H9 (cell line): ENCODE measurements around the gene SF3B1. TPM values are rescaled to one million over a fixed set of nuclear protein-coding genes. Genes with fewer than 3 reads are reported as not detected.
"Not testable (repeated sequence)": the region's sequence is repeated elsewhere in the genome, so short reads cannot be mapped to it uniquely, and the experiment has no call there.

Experiments used
- DNase-seq: peaks from one replicate; pipeline ENCODE4 v3.0.0-alpha.2; 2017
- H2AFZ ChIP-seq: one replicate; pipeline ENCODE4 v1.6.1; 2013; ENCODE audit warnings: mild to moderate bottlenecking, low read length, control low read depth, moderate library complexity
- H2AK5ac ChIP-seq: 2 replicates; pipeline ENCODE4 v1.6.1; 2013; ENCODE audit warnings: low read length, control low read depth, mixed read lengths; ENCODE audit not compliant: insufficient read length
- H2BK120ac ChIP-seq: one replicate; pipeline ENCODE4 v1.6.1; 2013; ENCODE audit warnings: low read depth, mild to moderate bottlenecking, low read length, control low read depth, inconsistent platforms; ENCODE audit not compliant: poor library complexity, severe bottlenecking
- H2BK12ac ChIP-seq: 2 replicates; pipeline ENCODE4 v1.6.1; 2013; ENCODE audit warnings: low read length, control low read depth, mixed read lengths, low read depth; ENCODE audit not compliant: insufficient read length
- H2BK15ac ChIP-seq: 2 replicates; pipeline ENCODE4 v1.6.1; 2013; ENCODE audit warnings: low read depth, low read length, control low read depth
- H2BK20ac ChIP-seq: one replicate; pipeline ENCODE4 v1.6.1; 2013; ENCODE audit warnings: low read depth, mild to moderate bottlenecking, low read length, control low read depth, inconsistent platforms; ENCODE audit not compliant: poor library complexity, severe bottlenecking
- H2BK5ac ChIP-seq: 2 replicates; pipeline ENCODE4 v1.6.1; 2013; ENCODE audit warnings: low read length, control low read depth, mixed read lengths; ENCODE audit not compliant: insufficient read length
- H3K14ac ChIP-seq: 2 replicates; pipeline ENCODE4 v1.6.1; 2013; ENCODE audit warnings: low read length, control low read depth; ENCODE audit not compliant: insufficient read depth
- H3K18ac ChIP-seq: 2 replicates; pipeline ENCODE4 v1.6.1; 2013; ENCODE audit warnings: low read depth, mild to moderate bottlenecking, mixed read lengths, low read length, control low read depth; ENCODE audit not compliant: insufficient read length
- H3K23ac ChIP-seq: 2 replicates; pipeline ENCODE4 v1.6.1; 2013; ENCODE audit warnings: low read length, control low read depth, mixed read lengths, low read depth; ENCODE audit not compliant: insufficient read length
- H3K23me2 ChIP-seq: 2 replicates; pipeline ENCODE4 v1.6.1; 2013; ENCODE audit warnings: low read depth, mild to moderate bottlenecking, mixed read lengths, low read length, control low read depth; ENCODE audit not compliant: insufficient read length, poor library complexity, severe bottlenecking
- H3K27ac ChIP-seq: 2 replicates; pipeline ENCODE4 v1.5.1; 2013; ENCODE audit warnings: low read length, control low read depth, mixed read lengths, low read depth; ENCODE audit not compliant: insufficient read length
- H3K27me3 ChIP-seq: 2 replicates; pipeline ENCODE4 v1.6.1; 2013; ENCODE audit warnings: low read length, control low read depth, inconsistent platforms; ENCODE audit not compliant: insufficient read depth
- H3K4ac ChIP-seq: 2 replicates; pipeline ENCODE4 v1.6.1; 2013; ENCODE audit warnings: low read depth, mild to moderate bottlenecking, control low read depth, inconsistent platforms, low read length, moderate library complexity
- H3K4me1 ChIP-seq: 2 replicates; pipeline ENCODE4 v1.6.1; 2013; ENCODE audit warnings: low read length, control low read depth, inconsistent platforms; ENCODE audit not compliant: insufficient read depth
- H3K4me2 ChIP-seq: 2 replicates; pipeline ENCODE4 v1.6.1; 2013; ENCODE audit warnings: low read length, control low read depth, mixed read lengths; ENCODE audit not compliant: insufficient read length, insufficient read depth
- H3K56ac ChIP-seq: 2 replicates; pipeline ENCODE4 v1.6.1; 2013; ENCODE audit warnings: low read depth, mild to moderate bottlenecking, mixed read lengths, low read length, control low read depth; ENCODE audit not compliant: insufficient read length
- H3K79me1 ChIP-seq: 2 replicates; pipeline ENCODE4 v1.6.1; 2013; ENCODE audit warnings: low read depth, mild to moderate bottlenecking, moderate library complexity, low read length, control low read depth, inconsistent platforms; ENCODE audit not compliant: insufficient read depth, poor library complexity, severe bottlenecking
- H3K79me2 ChIP-seq: 2 replicates; pipeline ENCODE4 v1.6.1; 2013; ENCODE audit warnings: low read length, control low read depth, inconsistent platforms; ENCODE audit not compliant: insufficient read depth
- H3K9ac ChIP-seq: 2 replicates; pipeline ENCODE4 v1.6.1; 2013; ENCODE audit warnings: low read length, control low read depth, mixed read lengths; ENCODE audit not compliant: insufficient read length; ENCODE audit errors: extremely low read depth
- H3K9me3 ChIP-seq: one replicate; pipeline ENCODE4 v1.6.1; 2013; ENCODE audit warnings: low read depth, low read length, inconsistent platforms; ENCODE audit not compliant: control insufficient read depth
- H3T11ph ChIP-seq: one replicate; pipeline ENCODE4 v1.6.1; 2013; ENCODE audit warnings: mild to moderate bottlenecking, low read length, control low read depth, inconsistent platforms
- H4K20me1 ChIP-seq: one replicate; pipeline ENCODE4 v1.6.1; 2013; ENCODE audit not compliant: control insufficient read depth, insufficient read length, insufficient read depth
- H4K5ac ChIP-seq: 2 replicates; pipeline ENCODE4 v1.6.1; 2013; ENCODE audit warnings: low read depth, mild to moderate bottlenecking, mixed read lengths, low read length, control low read depth; ENCODE audit not compliant: insufficient read length
- H4K8ac ChIP-seq: replicated peaks from 2 replicates; pipeline ENCODE4 v1.6.1; 2013; ENCODE audit warnings: low read length, control low read depth, mixed read lengths, low read depth; ENCODE audit not compliant: insufficient read length
- H4K91ac ChIP-seq: 2 replicates; pipeline ENCODE4 v1.6.1; 2013; ENCODE audit warnings: low read depth, mild to moderate bottlenecking, moderate library complexity, mixed read lengths, low read length, control low read depth; ENCODE audit not compliant: insufficient read length
- H3K27ac Mint-ChIP-seq, 3 experiments: 2 replicates in 2 of 3; 3 replicates in 1 of 3; pipeline ENCODE4 v1.8.0; 2020 to 2021; ENCODE audit warnings: mixed read lengths in 3 of 3, mild to moderate bottlenecking in 1 of 3, moderate library complexity in 1 of 3
- H3K27me3 Mint-ChIP-seq: 2 replicates; pipeline ENCODE4 v1.8.0; 2021; ENCODE audit warnings: low read depth, mild to moderate bottlenecking, moderate library complexity, mixed read lengths
- H3K36me3 Mint-ChIP-seq, 3 experiments: 2 replicates in 2 of 3; 3 replicates in 1 of 3; pipeline ENCODE4 v1.8.0; 2020 to 2021; ENCODE audit warnings: low read depth in 3 of 3, mixed read lengths in 3 of 3; ENCODE audit not compliant: insufficient read depth in 1 of 3
- H3K4me1 Mint-ChIP-seq, 2 experiments: 2 replicates each; pipeline ENCODE4 v1.8.0; 2020; ENCODE audit warnings: mixed read lengths in 2 of 2
- H3K4me3 Mint-ChIP-seq, 2 experiments: 2 replicates in 1 of 2; 3 replicates in 1 of 2; pipeline ENCODE4 v1.8.0; 2020 to 2021; ENCODE audit warnings: mild to moderate bottlenecking in 2 of 2, mixed read lengths in 2 of 2, moderate library complexity in 1 of 2
- H3K9me3 Mint-ChIP-seq, 2 experiments: 2 replicates in 1 of 2; 3 replicates in 1 of 2; pipeline ENCODE4 v1.8.0; 2020; ENCODE audit warnings: mild to moderate bottlenecking in 2 of 2, mixed read lengths in 2 of 2, moderate library complexity in 1 of 2
- CTCF ChIP-seq: fragments of 200-600 bp; sonication (generic); conservative IDR thresholded peaks from 3 replicates; pipeline ENCODE4 v1.8.0; 2021; ENCODE audit warnings: antibody characterized with exemption, mild to moderate bottlenecking
- WGBS: extraction: QIAGEN DNeasy Blood & Tissue Kit; methylation state at CpG from one replicate; pipeline ENCODE4 v1.1.7; 2013; ENCODE audit warnings: missing lambda C conversion rate, low lambda C conversion rate, mixed read lengths; ENCODE audit not compliant: insufficient read length; ENCODE audit errors: extremely low coverage; 5-methylcytosine and 5-hydroxymethylcytosine counted together
- total RNA-seq: library from RNA; stranded (reverse); gene quantifications from 2 replicates; pipeline ENCODE4 v1.2.1, GENCODE V29; 2021

Gene SF3B1
- total RNA-seq, 1 experiment from 2014 or later, result 278 TPM

- H3K9me3 ChIP-seq, result no peaks in the 10 kb centered on the region
- H3K4ac ChIP-seq, result no peak overlapping the region
- no peak for TF ChIP-seq CTCF
- no peak overlapping the region for H2BK12ac ChIP-seq
- no peak overlapping the region for H4K91ac ChIP-seq
- no peaks in the 10 kb centered on the region for H3K36me3 Mint-ChIP-seq
- peaks cover 0 to 4% of the 10 kb centered on the region in 2 experiments; a peak in 3 of 4 replicates for H3K4me1 Mint-ChIP-seq
- no peak overlapping the region for H2BK15ac ChIP-seq
- H3T11ph ChIP-seq, result no peak overlapping the region
- H3K79me2 ChIP-seq, result no peaks in the 10 kb centered on the region
- H3K4me2 ChIP-seq, result no peak overlapping the region
- H2AK5ac ChIP-seq, result no peak overlapping the region
- no peak overlapping the region for H4K8ac ChIP-seq
- no peak overlapping the region for H2BK120ac ChIP-seq
- no peak overlapping the region for H3K56ac ChIP-seq
- no peaks in the 10 kb centered on the region for H3K79me1 ChIP-seq
- no peak overlapping the region for H2BK20ac ChIP-seq
- H3K27me3 Mint-ChIP-seq, result no peaks in the 10 kb centered on the region
- no peak overlapping the region for H3K14ac ChIP-seq
- H3K4me1 ChIP-seq, result no peaks in the 10 kb centered on the region
- no peaks in the 10 kb centered on the region for H3K27me3 ChIP-seq
- no peak overlapping the region for H3K4me3 Mint-ChIP-seq
- H3K23ac ChIP-seq, result no peak overlapping the region
- no peak overlapping the region for H4K5ac ChIP-seq
- H3K9ac ChIP-seq, result no peak overlapping the region
- H2AFZ ChIP-seq, result no peak overlapping the region
- no peak for DNase-seq
- WGBS, result no CpG with 5 or more reads among the region's 1 CpG
- no peaks in the 10 kb centered on the region for H3K23me2 ChIP-seq
- H3K9me3 Mint-ChIP-seq, result no peaks in the 10 kb centered on the region; a peak in 1 of 5 replicates
- H3K18ac ChIP-seq, result no peak overlapping the region
- H4K20me1 ChIP-seq, result no peaks in the 10 kb centered on the region
- H3K27ac Mint-ChIP-seq, result no peak overlapping the region
- H3K27ac ChIP-seq, result no peak overlapping the region
- H2BK5ac ChIP-seq, result no peak overlapping the region
Measured at GRCh38 chr2:197381641-197382040, 53.2 kb downstream of the SF3B1 start.

GRCh38 chr2:197379918-197380309 lies 54.9 kb downstream of the SF3B1 start:
- not testable (repeated sequence) for H3K36me3 Mint-ChIP-seq, H2BK5ac ChIP-seq, H3K79me2 ChIP-seq, H3K27ac Mint-ChIP-seq, H2BK120ac ChIP-seq, H3K4me1 Mint-ChIP-seq, H3K56ac ChIP-seq, H2BK12ac ChIP-seq, H2AK5ac ChIP-seq, H4K8ac ChIP-seq, H4K20me1 ChIP-seq, H2BK15ac ChIP-seq, H3K4me2 ChIP-seq, H4K5ac ChIP-seq, H3K23ac ChIP-seq, H3K18ac ChIP-seq, H3K9me3 Mint-ChIP-seq, H3K27ac ChIP-seq, H4K91ac ChIP-seq, DNase-seq, H3K9ac ChIP-seq, H3K79me1 ChIP-seq, H3K4me3 Mint-ChIP-seq, H3K9me3 ChIP-seq, H3K14ac ChIP-seq, H3K23me2 ChIP-seq, H3K27me3 Mint-ChIP-seq, H3K27me3 ChIP-seq, H3T11ph ChIP-seq, H2AFZ ChIP-seq, H2BK20ac ChIP-seq, H3K4ac ChIP-seq, H3K4me1 ChIP-seq
- no CpG with 5 or more reads among the region's 5 CpGs for WGBS
